Measurements from ENCODE around the gene BCL2L1. TPM values are rescaled to one million over a fixed set of nuclear protein-coding genes. Genes with fewer than 3 reads are reported as not detected.
A peak's percentile ranks its signal among the peaks of the same experiment; 100 is the strongest.

BCL2L1 gene
- total RNA-seq, 2 donors from 2014 or later: 96.2 to 103 TPM

GRCh38 chr20:31717478-31718201 lies 5.0 kb downstream of the BCL2L1 start:
- Histone ChIP-seq H3K27ac (peak overlapping the region; percentile 56 to 98 (median 95)), H3K4me1 (peaks cover 90% of the 10 kb centered on the region), H3K36me3 (replicated peaks in 1 of 2; ENCODE audit: insufficient read depth in 1 of 2, low read depth in 2 of 2) (no peaks in the 10 kb centered on the region), H3K9me3 (no peaks in the 10 kb centered on the region), H3K27me3 (no peaks in the 10 kb centered on the region), H3K4me3 (no peak overlapping the region)
- no peak for ATAC-seq
- intact Hi-C loops (cut with DNase I): no loop called here
- DNase-seq: no peak
- 57 to 62% methylated on average over 6 of the region's 6 CpGs for whole genome bisulfite sequencing, 2 donors
- TF ChIP-seq POLR2A (IDR thresholded peaks at IDR 0.05) (no peak), CTCF (IDR thresholded peaks at IDR 0.05) (no peak)

- ATAC-seq (no peak), DNase-seq (no peak)
- no peak overlapping the region for H3K4me3 ChIP-seq
- TF ChIP-seq POLR2A (IDR thresholded peaks at IDR 0.05): no peak
- TF ChIP-seq CTCF (IDR thresholded peaks at IDR 0.05): no peak
- no peaks in the 10 kb centered on the region for H3K27me3 ChIP-seq
- H3K36me3 ChIP-seq (replicated peaks in 1 of 2; ENCODE audit: insufficient read depth in 1 of 2, low read depth in 2 of 2): no peaks in the 10 kb centered on the region
- H3K9me3 ChIP-seq: no peaks in the 10 kb centered on the region
- intact Hi-C loops (cut with DNase I): no loop called here
- H3K4me1 ChIP-seq: peaks cover 94% of the 10 kb centered on the region
- 74 to 88% methylated on average over 5 of the region's 5 CpGs for WGBS, 2 donors
- H3K27ac ChIP-seq: peak overlapping the region; percentile 27 to 98 (median 95)
These were observed 5.7 kb downstream of the BCL2L1 start for GRCh38 chr20:31716818-31717477.

GRCh38 chr20:31716351-31716750 lies 6.3 kb downstream of the BCL2L1 start:
- H3K27ac ChIP-seq: peak overlapping the region; percentile 27 to 98 (median 95)
- TF ChIP-seq CTCF (IDR thresholded peaks at IDR 0.05) (no peak), POLR2A (IDR thresholded peaks at IDR 0.05) (no peak)
- no peaks in the 10 kb centered on the region for H3K36me3 ChIP-seq (replicated peaks in 1 of 2; ENCODE audit: insufficient read depth in 1 of 2, low read depth in 2 of 2)
- intact Hi-C loops (cut with DNase I): no loop called here
- H3K9me3 ChIP-seq: no peaks in the 10 kb centered on the region
- ATAC-seq (no peak), DNase-seq (no peak)
- 27 to 53% methylated on average over 1 of the region's 1 CpG for whole genome bisulfite sequencing, 2 donors
- H3K27me3 ChIP-seq: no peaks in the 10 kb centered on the region
- peaks cover 94% of the 10 kb centered on the region for H3K4me1 ChIP-seq
- no peak overlapping the region for H3K4me3 ChIP-seq

- Histone ChIP-seq H3K4me3 (no peak overlapping the region), H3K27ac (peak overlapping the region in 3 of 4 donors; percentile 94 to 98 (median 96)), H3K27me3 (no peaks in the 10 kb centered on the region), H3K9me3 (no peaks in the 10 kb centered on the region), H3K36me3 (replicated peaks in 1 of 2; ENCODE audit: insufficient read depth in 1 of 2, low read depth in 2 of 2) (no peaks in the 10 kb centered on the region), H3K4me1 (peaks cover 94% of the 10 kb centered on the region)
- intact Hi-C loops (cut with DNase I): no loop called here
- TF ChIP-seq CTCF (IDR thresholded peaks at IDR 0.05) (no peak), POLR2A (IDR thresholded peaks at IDR 0.05) (no peak)
- ATAC-seq (no peak), DNase-seq (no peak)
- 59% methylated on average over 3 of the region's 3 CpGs for WGBS, 2 donors
These were observed 6.9 kb downstream of the BCL2L1 start for GRCh38 chr20:31715766-31716165.

Measured in body of pancreas (tissue), 4 donors.